ENCODE data around the gene TYMP.

- TF ChIP-seq CTCF (IDR thresholded peaks at IDR 0.05; ENCODE audit: extremely low read depth in 1 of 2, insufficient read depth in 1 of 2, low read depth in 1 of 2, low read length in 2 of 2): no peak
- no peak for TF ChIP-seq EZH2 (IDR thresholded peaks at IDR 0.05; ENCODE audit: borderline replicate concordance, low read depth, low read length, severe bottlenecking)
- TF ChIP-seq POLR2A (IDR thresholded peaks at IDR 0.05; ENCODE audit: low read depth, low read length): no peak
Measured at GRCh38 chr22:50536226-50536625, 6.4 kb upstream of the TYMP start.

Measured in endothelial cell of umbilical vein (primary cell).